Esophagus (tissue), 2 donors: ENCODE results near the gene EEFSEC. TPM values are rescaled to one million over a fixed set of nuclear protein-coding genes. Genes with fewer than 3 reads are reported as not detected.
A peak's percentile ranks its signal among the peaks of the same experiment; 100 is the strongest.

Source experiments
- H3K27ac ChIP-seq, 2 donors: one replicate each; pipeline ENCODE4 v1.5.1; 2013; ENCODE audit warnings: low read depth in 2 of 2, mild to moderate bottlenecking in 2 of 2, inconsistent platforms in 1 of 2, low read length in 1 of 2, moderate library complexity in 1 of 2
- H3K27me3 ChIP-seq, 2 donors: one replicate each; pipeline ENCODE4 v1.6.1; 2013; ENCODE audit warnings: low read length in 2 of 2, control low read depth in 1 of 2, mild to moderate bottlenecking in 1 of 2; ENCODE audit not compliant: insufficient read depth in 2 of 2, control insufficient read depth in 1 of 2
- H3K36me3 ChIP-seq, 2 donors: one replicate each; pipeline ENCODE4 v1.6.1; 2013; ENCODE audit warnings: low read length in 1 of 2; ENCODE audit not compliant: control insufficient read depth in 2 of 2, insufficient read depth in 2 of 2
- H3K4me1 ChIP-seq, 2 donors: one replicate each; pipeline ENCODE4 v1.6.1; 2013; ENCODE audit warnings: low read length in 1 of 2; ENCODE audit not compliant: control insufficient read depth in 2 of 2, insufficient read depth in 2 of 2
- H3K4me3 ChIP-seq, 2 donors: one replicate each; pipeline ENCODE4 v1.5.1; 2013; ENCODE audit warnings: low read length in 2 of 2, mild to moderate bottlenecking in 2 of 2, low read depth in 1 of 2, moderate library complexity in 1 of 2
- H3K9me3 ChIP-seq, 2 donors: one replicate each; pipeline ENCODE4 v1.6.1; 2013; ENCODE audit warnings: mild to moderate bottlenecking in 2 of 2, low read depth in 1 of 2, low read length in 1 of 2, moderate library complexity in 1 of 2; ENCODE audit not compliant: control insufficient read depth in 2 of 2, insufficient read depth in 1 of 2
- WGBS, 2 donors: extraction: QIAGEN DNeasy Blood & Tissue Kit; methylation state at CpG; one replicate each; pipeline ENCODE4 v1.1.7; 2013; 5-methylcytosine and 5-hydroxymethylcytosine counted together
- polyA plus RNA-seq, 2 donors: library from polyadenylated mRNA; stranded (reverse); fragments of 200-250 nt; gene quantifications; one replicate each; pipeline ENCODE4 v1.2.3, GENCODE V29; 2013
- donor health status: healthy with polysubstance abuse.
- donor health status: Bipolar disorder and iron deficiency.

Gene EEFSEC
- polyA plus RNA-seq, 2 donors = 6.1 to 10.0 TPM

DNA sequence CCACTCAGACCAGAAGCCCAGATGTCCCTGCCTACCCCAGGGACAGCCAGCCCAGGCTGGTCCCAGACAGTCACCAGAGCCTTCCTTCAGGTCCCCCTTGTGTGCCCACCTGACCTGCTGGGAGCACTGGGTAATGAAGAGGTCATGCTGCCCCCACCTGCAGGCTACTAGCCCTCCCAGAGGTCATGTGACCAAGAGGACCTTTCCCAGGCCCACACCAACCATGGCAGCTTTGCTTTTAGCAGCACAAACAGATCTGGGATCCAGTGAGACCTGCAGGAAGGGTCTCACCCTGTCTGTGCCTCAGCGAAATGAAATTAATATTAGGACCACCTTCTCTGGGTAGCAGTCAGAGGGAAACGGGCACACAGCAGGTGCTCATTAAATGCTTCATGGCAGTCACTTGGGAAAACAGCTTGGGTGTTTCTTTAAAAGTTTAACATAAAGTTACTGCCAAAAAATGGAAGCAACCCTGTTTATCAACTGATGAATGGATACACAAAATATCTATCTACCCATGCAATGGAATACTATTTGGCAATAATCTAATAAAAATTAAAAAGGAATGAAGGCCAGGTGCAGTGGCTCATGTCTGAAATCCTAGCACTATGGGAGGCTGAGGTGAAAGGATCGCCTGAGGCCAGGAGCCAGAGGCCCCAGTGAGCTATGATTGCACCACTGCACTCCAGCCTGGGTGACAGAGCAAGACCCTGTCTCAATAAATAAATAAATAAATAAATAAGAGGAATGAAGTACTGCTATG, 269.7 kb downstream of the EEFSEC start:
- peaks cover 0 to 5% of the 10 kb centered on the region in 2 donors for H3K9me3 ChIP-seq
- no peak overlapping the region for H3K27ac ChIP-seq
- H3K27me3 ChIP-seq = no peaks in the 10 kb centered on the region
- 91 to 96% methylated on average over 3 of the region's 3 CpGs for WGBS, 2 donors
- no peak overlapping the region for H3K4me3 ChIP-seq
- H3K36me3 ChIP-seq = no peaks in the 10 kb centered on the region
- peaks cover under 1 to 2% of the 10 kb centered on the region in 2 donors for H3K4me1 ChIP-seq

DNA sequence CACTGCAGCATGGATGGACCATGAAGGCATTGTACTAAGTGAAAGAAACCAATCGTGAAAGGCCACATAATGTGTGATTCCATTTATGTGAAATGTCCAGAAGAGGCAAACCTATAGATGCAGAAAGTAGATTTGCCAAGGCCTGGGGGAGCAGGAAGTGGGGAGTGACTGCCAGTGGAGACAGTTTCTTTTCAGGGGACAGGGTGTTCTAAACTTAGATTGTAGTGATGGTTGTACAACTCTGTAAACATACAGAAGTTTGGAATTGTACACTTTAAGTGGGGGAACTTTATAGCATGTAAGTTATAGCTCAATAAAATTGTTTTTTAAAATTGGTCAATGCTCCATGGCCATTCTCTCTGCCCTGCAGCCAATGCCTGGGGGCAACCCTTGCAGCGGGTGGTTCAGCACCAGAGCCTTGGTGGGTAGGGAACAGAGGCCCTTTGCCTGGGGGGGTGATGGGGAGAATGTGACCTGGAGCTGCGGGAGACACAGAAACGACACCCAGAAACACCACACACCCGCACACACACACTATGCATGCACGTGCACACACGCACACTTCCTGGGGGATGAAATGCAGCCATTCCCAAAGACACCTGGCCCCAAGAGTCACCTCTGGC, 270.4 kb downstream of the EEFSEC start:
- Histone ChIP-seq H3K4me3 (no peak overlapping the region), H3K4me1 (peaks cover 2% of the 10 kb centered on the region in 2 donors), H3K36me3 (no peaks in the 10 kb centered on the region), H3K27ac (no peak overlapping the region), H3K27me3 (no peaks in the 10 kb centered on the region), H3K9me3 (no peaks in the 10 kb centered on the region)
- 73 to 89% methylated on average over 7 of the region's 7 CpGs for WGBS, 2 donors

DNA sequence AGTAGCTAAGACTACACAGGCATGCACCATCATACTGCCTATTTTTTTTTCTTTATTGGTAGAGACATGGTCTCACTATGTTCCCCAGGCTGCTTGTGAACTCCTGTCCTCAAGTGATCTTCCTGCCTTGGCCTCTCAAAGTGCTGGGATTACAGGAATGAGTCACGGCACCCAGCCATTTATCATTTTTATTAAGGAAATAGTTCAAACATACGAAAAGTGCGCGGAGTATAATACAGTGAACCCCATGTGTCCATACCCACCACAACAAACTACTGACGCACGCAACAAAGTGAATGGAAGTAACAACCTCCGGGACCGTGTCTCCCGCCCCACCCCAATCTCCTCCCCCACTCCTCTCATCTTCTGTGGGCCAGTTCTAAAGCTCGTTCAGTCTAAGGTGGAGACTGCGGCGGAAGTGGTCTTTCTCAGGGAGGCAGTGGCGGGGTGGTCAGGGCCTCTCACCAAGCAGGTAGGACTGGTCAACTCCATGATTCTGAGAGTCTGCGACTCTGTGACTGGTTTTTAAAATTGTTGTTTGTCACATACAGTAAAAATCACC, 271.3 kb downstream of the EEFSEC start:
- Histone ChIP-seq H3K4me1 (peaks cover 2% of the 10 kb centered on the region in 2 donors), H3K27me3 (no peaks in the 10 kb centered on the region), H3K9me3 (no peaks in the 10 kb centered on the region), H3K27ac (no peak overlapping the region), H3K36me3 (no peaks in the 10 kb centered on the region), H3K4me3 (no peak overlapping the region)
- WGBS, 2 donors = 78 to 79% methylated on average over 14 of the region's 14 CpGs

DNA sequence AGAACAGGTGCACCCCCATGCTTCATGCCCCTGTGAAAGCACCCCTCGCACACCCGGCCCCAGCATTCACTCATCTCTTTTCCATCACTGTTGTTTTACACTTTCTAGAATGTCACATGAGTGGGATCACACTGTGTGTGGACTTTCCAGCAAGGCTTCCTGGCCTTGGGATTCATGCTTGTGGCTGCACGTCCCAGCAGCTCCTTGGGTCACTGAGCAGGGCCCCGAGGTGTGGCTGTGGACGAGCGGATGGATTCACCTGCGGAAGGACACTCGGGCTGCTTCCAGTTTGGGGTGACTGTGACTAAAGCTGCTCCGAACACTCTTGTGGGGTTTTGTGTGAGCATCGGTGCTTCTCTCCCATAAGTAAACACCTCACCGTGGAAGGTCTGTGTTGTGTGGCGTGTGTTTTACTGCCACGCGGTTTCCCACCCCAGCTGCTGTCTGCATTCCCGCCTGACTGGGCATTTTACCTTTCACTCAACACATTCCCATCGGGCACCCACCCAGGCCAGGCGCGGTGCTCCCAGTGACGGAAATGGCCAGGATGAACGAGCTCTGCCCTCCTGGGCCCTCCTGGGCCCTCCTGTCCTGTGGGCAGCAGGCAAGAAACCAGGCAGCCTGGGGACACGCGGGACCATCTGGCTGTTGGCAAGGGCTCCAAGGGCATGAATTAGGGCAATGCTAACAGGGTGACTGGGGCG, 272.0 kb downstream of the EEFSEC start:
- peaks cover 2% of the 10 kb centered on the region in 2 donors for H3K4me1 ChIP-seq
- H3K36me3 ChIP-seq = no peaks in the 10 kb centered on the region
- WGBS, 2 donors = 83% methylated on average over 23 of the region's 23 CpGs
- no peak overlapping the region for H3K27ac ChIP-seq
- no peak overlapping the region for H3K4me3 ChIP-seq
- H3K9me3 ChIP-seq = no peaks in the 10 kb centered on the region
- no peaks in the 10 kb centered on the region for H3K27me3 ChIP-seq

DNA sequence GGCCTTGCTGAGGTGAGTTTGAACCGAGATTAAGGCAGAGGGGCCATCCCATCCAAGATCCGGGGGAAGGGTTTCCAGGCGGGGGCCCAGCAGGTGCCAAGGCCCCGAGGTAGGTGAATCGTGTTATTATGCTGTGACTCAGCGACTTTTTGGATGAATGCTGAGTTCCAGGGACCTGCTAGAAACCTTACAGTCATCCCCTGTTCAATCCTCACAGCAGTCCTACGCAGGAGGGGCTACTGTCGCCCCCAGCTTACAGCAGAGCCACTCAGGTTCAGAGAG, 272.5 kb downstream of the EEFSEC start:
- WGBS, 2 donors = 62 to 70% methylated on average over 8 of the region's 8 CpGs
- H3K27me3 ChIP-seq = no peaks in the 10 kb centered on the region
- H3K27ac ChIP-seq = no peak overlapping the region

DNA sequence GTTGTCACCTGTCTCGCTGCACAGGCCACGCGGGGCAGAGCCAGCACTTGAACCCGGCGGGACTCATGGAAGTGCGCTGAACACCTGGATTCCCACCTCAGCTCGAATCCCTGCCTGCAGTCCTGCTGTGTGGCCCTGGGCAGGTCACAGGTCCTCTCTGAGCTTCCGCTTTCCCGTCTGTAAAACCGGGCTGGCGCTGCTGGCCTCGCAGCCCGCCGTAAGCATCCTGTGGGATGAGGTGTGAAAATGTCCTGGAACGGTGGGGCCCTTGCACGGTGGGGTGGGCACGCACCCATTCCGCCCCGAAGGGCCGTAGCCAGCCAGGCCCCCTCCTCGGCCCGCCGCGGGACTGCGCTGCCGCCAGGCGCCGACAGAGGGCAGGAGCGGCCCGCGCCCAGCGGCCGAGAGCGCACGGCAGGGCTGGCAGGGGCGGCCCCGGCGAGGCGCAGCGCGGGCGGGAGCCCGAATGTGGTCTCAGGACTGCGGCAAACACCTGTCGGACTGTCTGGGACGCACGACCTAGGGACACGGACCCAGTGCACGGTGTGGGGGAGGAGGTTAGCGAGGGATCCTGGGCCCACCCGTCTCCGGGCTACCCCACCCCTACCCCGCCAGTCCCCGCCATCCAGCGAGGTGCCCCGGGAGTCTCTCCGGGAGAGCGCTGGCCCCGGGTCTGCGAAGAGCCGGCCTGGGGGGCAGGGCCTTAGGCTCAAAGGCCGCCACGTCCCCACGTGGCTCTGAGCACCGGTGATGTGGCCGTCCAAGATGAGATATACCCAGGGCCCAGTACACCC, 273.0 kb downstream of the EEFSEC start:
- Histone ChIP-seq H3K4me3 (peak overlapping the region; percentile 2 to 28), H3K36me3 (no peaks in the 10 kb centered on the region), H3K9me3 (no peaks in the 10 kb centered on the region), H3K27me3 (peaks cover 0 to 1% of the 10 kb centered on the region in 2 donors), H3K4me1 (peaks cover 2% of the 10 kb centered on the region in 2 donors), H3K27ac (no peak overlapping the region)
- WGBS, 2 donors = 10 to 13% methylated on average over 56 to 66 of the region's 66 CpGs

More for the DNA sequence above, 272.5 kb downstream of the EEFSEC start:
- Histone ChIP-seq H3K4me1 (peaks cover 2% of the 10 kb centered on the region in 2 donors), H3K9me3 (no peaks in the 10 kb centered on the region), H3K4me3 (no peak overlapping the region), H3K36me3 (no peaks in the 10 kb centered on the region)

DNA sequence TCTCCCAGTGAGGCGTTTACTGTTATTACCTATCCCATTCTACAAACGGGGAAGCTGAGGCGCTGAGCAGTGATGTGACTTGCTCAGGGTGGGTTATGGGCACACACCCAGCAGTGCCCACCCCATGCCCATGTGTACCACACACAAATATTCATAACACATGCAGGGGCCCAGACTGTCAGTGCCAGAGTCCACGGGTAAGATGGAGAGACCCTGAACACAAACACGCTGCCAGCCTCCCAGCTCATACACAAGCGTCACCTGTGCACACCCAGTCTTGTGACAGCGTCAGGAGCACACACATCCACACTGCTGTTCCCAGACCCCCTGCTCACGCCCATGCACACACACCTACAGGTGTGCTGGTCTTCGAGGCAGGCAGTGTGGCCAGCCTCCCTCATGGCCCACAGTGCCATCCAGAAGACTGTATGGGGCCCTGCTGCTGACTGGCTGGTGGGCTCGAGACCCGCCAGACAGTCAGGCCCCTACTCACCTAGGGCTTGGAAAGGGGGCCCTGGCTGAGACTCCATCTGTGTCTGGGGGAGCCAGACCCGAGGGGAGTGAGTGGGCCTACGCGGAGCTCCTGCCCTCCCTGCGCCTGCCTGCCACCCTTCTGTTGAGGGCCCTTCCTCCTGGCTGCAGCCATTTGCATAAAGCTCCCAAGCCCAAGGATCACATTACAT, 274.0 kb downstream of the EEFSEC start:
- no peak overlapping the region for H3K27ac ChIP-seq
- H3K27me3 ChIP-seq = peaks cover 0 to 7% of the 10 kb centered on the region in 2 donors
- no peaks in the 10 kb centered on the region for H3K9me3 ChIP-seq
- no peak overlapping the region for H3K4me3 ChIP-seq
- peaks cover 2% of the 10 kb centered on the region in 2 donors for H3K4me1 ChIP-seq
- 88% methylated on average over 15 of the region's 15 CpGs for WGBS, 2 donors
- H3K36me3 ChIP-seq = no peaks in the 10 kb centered on the region

DNA sequence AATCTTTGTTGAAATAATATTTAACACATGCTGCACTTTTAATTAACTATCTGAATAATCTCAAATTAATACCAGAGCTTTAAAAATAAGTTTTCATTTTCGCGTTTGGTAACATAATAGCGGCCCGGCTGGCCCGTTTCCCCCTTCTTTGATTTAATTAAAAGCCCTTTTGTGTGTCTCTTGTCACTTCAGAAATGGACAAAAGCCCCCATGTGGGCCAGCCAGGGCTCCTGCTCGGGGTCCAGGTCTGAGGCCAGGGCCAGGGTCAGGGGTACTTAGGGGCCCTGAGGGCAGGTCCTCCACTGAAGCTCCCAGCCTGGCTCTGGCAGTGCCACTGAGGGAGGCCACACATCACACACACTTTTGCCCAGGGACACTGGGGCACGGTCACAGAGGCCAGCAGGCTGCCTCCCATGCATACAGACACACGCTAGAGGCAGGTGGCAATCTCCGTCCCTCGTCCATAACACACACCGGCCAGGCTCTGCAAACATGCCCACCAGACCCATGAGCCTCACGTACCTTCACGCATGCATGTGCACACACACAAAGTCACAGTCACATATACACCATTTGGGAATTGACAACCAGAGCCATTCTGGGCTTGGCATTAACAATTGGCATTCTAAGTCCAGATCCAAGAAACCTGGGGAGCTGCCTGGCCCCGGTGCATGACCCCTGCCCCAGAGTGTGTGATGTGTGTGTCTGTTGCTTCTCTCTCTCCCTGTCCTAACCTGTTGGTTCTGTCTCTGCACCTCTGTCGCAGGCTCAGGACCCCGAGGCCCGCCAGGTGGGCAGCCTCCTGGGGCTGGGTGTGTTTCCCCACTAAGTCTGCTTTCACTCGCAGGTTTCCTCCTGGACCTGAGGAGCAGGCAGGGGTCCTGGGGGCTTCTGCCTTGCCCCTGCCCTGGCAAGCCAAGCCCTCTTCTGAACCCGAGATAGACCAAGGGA, 274.9 kb downstream of the EEFSEC start:
- Histone ChIP-seq H3K4me1 (peaks cover 2% of the 10 kb centered on the region in 2 donors), H3K9me3 (no peaks in the 10 kb centered on the region), H3K27ac (no peak overlapping the region), H3K27me3 (peaks cover 0 to 15% of the 10 kb centered on the region in 2 donors), H3K36me3 (no peaks in the 10 kb centered on the region), H3K4me3 (no peak overlapping the region)
- WGBS, 2 donors = 89% methylated on average over 19 of the region's 19 CpGs
